HG03457 (cell line): ENCODE data around the gene RIC3.

Experiments
- ATAC-seq: cut with Tn5 transposase; IDR thresholded peaks from one replicate; pipeline ENCODE4 v1.9.1; 2021; ENCODE audit warnings: moderate number of reproducible peaks; ENCODE audit not compliant: unreplicated experiment

Gene RIC3

GRCh38 chr11:8089791-8090510, 78.9 kb downstream of the RIC3 start:
- ATAC-seq = no peak

- ATAC-seq = no peak
Observed at GRCh38 chr11:8087756-8088155, 81.1 kb downstream of the RIC3 start.

DNA sequence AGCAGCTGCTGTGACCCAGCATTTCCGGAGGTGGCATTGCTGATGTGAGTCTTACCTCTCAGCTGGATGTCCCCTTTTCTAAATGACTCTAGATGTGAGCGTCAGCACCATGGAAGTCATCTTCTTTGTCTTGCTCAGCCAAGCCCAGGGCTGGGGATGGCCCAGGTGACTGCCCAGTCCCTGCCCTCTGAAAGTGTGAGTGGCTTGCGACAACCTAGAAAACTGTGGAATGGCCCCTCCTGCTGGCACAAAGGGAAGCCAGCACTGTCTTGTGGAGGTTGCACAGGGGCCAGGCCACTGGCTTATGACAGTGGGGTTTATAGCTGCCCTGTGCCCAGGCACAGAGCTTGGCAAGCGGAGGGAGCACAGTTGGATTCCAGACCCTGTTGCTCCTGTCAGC, 81.6 kb downstream of the RIC3 start:
- no peak for ATAC-seq

- ATAC-seq = no peak
Observed at GRCh38 chr11:8086571-8086970, 82.3 kb downstream of the RIC3 start.

DNA sequence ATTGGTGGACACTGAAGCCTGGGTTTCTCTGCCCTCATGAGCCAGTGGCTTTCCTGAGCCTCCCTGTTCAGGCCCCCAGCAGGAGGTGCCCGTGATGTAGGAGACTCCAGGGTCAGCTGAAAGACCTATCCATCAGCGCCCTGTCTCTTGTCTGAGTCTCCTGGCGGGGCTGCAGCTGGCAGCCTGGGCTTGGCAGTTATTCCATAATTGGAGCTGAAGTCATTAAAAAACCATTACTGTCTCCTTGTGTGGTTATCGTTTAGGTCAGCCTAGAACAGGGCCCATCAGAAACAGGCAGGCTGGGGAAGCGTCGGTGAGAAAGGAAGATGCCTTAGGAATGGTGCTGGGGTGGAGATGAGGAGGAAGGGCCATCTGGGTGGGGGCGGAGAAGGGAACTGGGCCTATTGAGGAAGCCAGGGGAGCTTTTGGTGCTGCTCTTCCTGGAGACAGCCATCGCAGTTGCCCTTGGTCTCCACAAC, 82.8 kb downstream of the RIC3 start:
- no peak for ATAC-seq

GRCh38 chr11:8085011-8085645, 83.7 kb downstream of the RIC3 start:
- no peak for ATAC-seq

DNA sequence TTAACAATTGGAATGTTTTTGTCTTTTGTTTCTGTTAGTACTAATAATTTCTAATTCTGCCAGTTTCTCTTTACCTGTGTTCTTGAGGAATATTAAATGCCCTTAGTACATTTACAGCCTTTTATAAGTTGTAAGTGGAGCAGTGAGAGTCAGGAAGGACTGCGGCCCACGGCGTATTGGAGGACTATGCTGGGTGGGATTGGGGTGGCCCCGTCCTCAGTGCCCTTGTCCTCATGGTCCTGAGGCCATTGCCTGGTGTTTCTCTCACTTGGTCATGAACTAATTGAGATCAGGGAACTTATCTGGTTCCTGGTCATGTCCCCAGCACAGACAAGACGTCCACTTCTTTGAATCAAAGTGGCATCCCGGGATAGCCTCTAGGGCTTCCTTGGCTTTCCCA, 84.5 kb downstream of the RIC3 start:
- ATAC-seq = no peak

- ATAC-seq = no peak
Observed at GRCh38 chr11:8083871-8084281, 84.9 kb downstream of the RIC3 start.

DNA sequence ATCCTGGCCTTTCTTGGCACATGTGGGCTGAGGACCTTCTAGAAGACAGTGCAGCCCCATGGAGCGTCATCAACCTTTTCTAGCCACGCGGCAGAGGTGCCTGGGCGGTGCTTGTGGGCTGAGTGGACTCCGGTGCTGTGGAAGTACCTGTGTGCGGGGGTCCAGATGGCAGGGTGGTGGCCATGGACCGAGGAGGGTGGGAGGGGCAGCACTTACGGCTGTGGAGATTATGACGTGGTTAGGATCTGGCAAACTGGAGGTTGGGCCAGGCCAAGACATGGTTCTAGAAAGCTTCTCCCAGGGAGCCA, 85.8 kb downstream of the RIC3 start:
- no peak for ATAC-seq

GRCh38 chr11:8082391-8083087, 86.3 kb downstream of the RIC3 start:
- ATAC-seq = no peak

DNA sequence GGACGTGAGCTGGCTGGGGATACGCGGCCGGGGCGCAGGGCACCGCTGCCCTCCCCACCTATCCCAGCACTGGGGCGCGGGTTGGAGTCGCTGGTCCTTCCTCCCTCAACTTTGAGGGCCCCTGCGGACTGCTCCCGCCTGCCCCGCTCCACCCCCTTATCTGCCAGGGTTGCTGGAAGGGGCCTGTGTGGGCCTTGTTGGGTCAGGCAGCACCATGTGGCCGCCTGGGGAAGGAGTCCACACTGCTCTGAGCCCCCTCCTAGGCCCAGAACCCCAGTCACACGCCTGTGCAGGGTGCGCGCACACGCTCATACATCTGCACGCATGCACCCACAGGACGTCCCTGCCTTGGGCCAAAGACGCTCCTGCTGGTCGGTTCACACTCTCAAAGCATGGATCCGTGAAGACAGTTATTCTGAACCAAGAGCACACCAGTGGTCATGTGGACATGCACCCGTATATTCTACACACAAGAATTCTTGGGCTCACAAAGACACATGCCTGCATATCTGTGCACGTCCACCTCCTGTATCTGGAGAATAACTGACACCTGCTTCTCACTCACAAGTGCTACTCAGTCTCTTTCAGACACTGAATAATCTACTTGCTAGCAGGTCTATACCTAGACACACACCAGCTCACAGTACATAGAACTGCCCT, 87.1 kb downstream of the RIC3 start:
- no peak for ATAC-seq

GRCh38 chr11:8080674-8081590, 87.9 kb downstream of the RIC3 start, which contains the start of gene TUB:
Gene TUB (plus strand): TSS chr11:8081211. CDS start chr11:8081511, 300 bp downstream.
- no peak for ATAC-seq

- ATAC-seq = no peak
Observed at GRCh38 chr11:8080069-8080670, 88.7 kb downstream of the RIC3 start.

GRCh38 chr11:8079111-8079675, 89.6 kb downstream of the RIC3 start:
- ATAC-seq = no peak

DNA sequence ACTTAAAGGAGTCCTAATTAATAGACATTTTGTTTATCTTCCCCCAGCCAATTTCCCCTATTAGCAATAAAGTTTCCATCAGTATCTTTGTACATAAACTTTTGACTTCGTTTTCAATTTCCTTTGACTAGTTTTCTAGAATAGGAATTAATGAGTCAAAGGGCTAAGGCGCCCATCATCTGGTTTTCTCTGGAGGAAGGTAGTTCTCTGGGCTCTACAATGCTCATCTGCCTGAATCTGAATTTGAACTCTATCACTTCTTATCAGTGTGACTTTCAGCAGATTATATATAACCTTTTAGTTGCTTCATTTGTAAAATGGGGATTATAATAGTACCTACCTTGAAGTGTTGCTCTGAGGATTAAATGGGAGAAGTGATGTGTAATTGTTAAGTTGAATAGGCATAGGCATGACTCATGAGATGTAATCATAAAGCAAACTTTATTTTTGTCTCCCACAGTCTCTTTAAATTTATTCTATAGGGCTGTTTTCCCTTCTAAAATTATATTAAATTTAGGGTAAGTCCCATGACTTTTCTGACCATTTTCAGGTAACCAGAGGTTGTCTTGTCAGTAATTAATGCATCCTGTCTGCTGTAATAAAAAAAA, 93.6 kb downstream of the RIC3 start:
- ATAC-seq = no peak

- ATAC-seq = no peak
Observed at GRCh38 chr11:8071616-8072581, 96.9 kb downstream of the RIC3 start.

- no peak for ATAC-seq
Observed at GRCh38 chr11:8070417-8071115, 98.3 kb downstream of the RIC3 start.

- ATAC-seq = no peak
Observed at GRCh38 chr11:8069771-8070170, 99.1 kb downstream of the RIC3 start.
